ENCODE measurements around the gene UHMK1.

UHMK1 gene

GRCh38 chr1:162536511-162536910 lies 38.9 kb downstream of the UHMK1 start:
- Histone ChIP-seq H3K79me2 (ENCODE audit: control insufficient read depth, low read length) (no peaks in the 10 kb centered on the region), H3K9me2 (replicated peaks; ENCODE audit: control insufficient read depth, low read length) (no peaks in the 10 kb centered on the region), H3K27me3 (ENCODE audit: control insufficient read depth, low read length) (no peaks in the 10 kb centered on the region), H3K4me1 (ENCODE audit: control insufficient read depth, low read length) (no peaks in the 10 kb centered on the region), H3K9me3 (ENCODE audit: control insufficient read depth, insufficient read depth, low read length) (no peaks in the 10 kb centered on the region), H3K36me3 (ENCODE audit: control insufficient read depth, low read length) (no peaks in the 10 kb centered on the region), H3K4me3 (ENCODE audit: low read length) (no peak overlapping the region), H4K20me1 (ENCODE audit: control insufficient read depth, insufficient read depth, low read depth, low read length) (no peaks in the 10 kb centered on the region), H3F3A (ENCODE audit: control insufficient read depth, insufficient read depth) (no peaks in the 10 kb centered on the region), H3K27ac (ENCODE audit: low read depth, low read length) (no peak overlapping the region), H3K4me2 (ENCODE audit: low read length) (no peak overlapping the region)
- no peak for TF ChIP-seq CTCF (IDR thresholded peaks at IDR 0.05; ENCODE audit: low read depth, low read length, poor library complexity, severe bottlenecking)

- Histone ChIP-seq H3K9me2 (replicated peaks; ENCODE audit: control insufficient read depth, low read length) (no peaks in the 10 kb centered on the region), H3K27me3 (ENCODE audit: control insufficient read depth, low read length) (no peaks in the 10 kb centered on the region), H3K4me1 (ENCODE audit: control insufficient read depth, low read length) (no peaks in the 10 kb centered on the region), H4K20me1 (ENCODE audit: control insufficient read depth, insufficient read depth, low read depth, low read length) (no peaks in the 10 kb centered on the region), H3K9me3 (ENCODE audit: control insufficient read depth, insufficient read depth, low read length) (no peaks in the 10 kb centered on the region), H3F3A (ENCODE audit: control insufficient read depth, insufficient read depth) (no peaks in the 10 kb centered on the region), H3K4me3 (ENCODE audit: low read length) (no peak overlapping the region), H3K27ac (ENCODE audit: low read depth, low read length) (no peak overlapping the region), H3K4me2 (ENCODE audit: low read length) (no peak overlapping the region), H3K79me2 (ENCODE audit: control insufficient read depth, low read length) (no peaks in the 10 kb centered on the region), H3K36me3 (ENCODE audit: control insufficient read depth, low read length) (no peaks in the 10 kb centered on the region)
- no peak for TF ChIP-seq CTCF (IDR thresholded peaks at IDR 0.05; ENCODE audit: low read depth, low read length, poor library complexity, severe bottlenecking)
- TF ChIP-seq EZH2phosphoT487 (IDR thresholded peaks at IDR 0.05; ENCODE audit: borderline replicate concordance, low read length): no peak
Measured at GRCh38 chr1:162537216-162537615, 39.6 kb downstream of the UHMK1 start.

GRCh38 chr1:162538815-162539431 lies 41.3 kb downstream of the UHMK1 start:
- H3F3A ChIP-seq (ENCODE audit: control insufficient read depth, insufficient read depth): no peaks in the 10 kb centered on the region
- no peaks in the 10 kb centered on the region for H3K4me1 ChIP-seq (ENCODE audit: control insufficient read depth, low read length)
- no peaks in the 10 kb centered on the region for H3K36me3 ChIP-seq (ENCODE audit: control insufficient read depth, low read length)
- H4K20me1 ChIP-seq (ENCODE audit: control insufficient read depth, insufficient read depth, low read depth, low read length): no peaks in the 10 kb centered on the region
- no peak overlapping the region for H3K4me2 ChIP-seq (ENCODE audit: low read length)
- H3K79me2 ChIP-seq (ENCODE audit: control insufficient read depth, low read length): no peaks in the 10 kb centered on the region
- no peak overlapping the region for H3K27ac ChIP-seq (ENCODE audit: low read depth, low read length)
- H3K9me2 ChIP-seq (replicated peaks; ENCODE audit: control insufficient read depth, low read length): no peaks in the 10 kb centered on the region
- no peak overlapping the region for H3K4me3 ChIP-seq (ENCODE audit: low read length)
- no peaks in the 10 kb centered on the region for H3K27me3 ChIP-seq (ENCODE audit: control insufficient read depth, low read length)
- H3K9me3 ChIP-seq (ENCODE audit: control insufficient read depth, insufficient read depth, low read length): no peaks in the 10 kb centered on the region
- TF ChIP-seq EZH2phosphoT487 (IDR thresholded peaks at IDR 0.05; ENCODE audit: borderline replicate concordance, low read length) (no peak), CTCF (IDR thresholded peaks at IDR 0.05; ENCODE audit: low read depth, low read length, poor library complexity, severe bottlenecking) (no peak)

All from DOHH2 (cell line).